ENCODE data around the gene PCLO. TPM values are rescaled to one million over a fixed set of nuclear protein-coding genes. Genes with fewer than 3 reads are reported as not detected.
"Not testable (repeated sequence)": the region's sequence is repeated elsewhere in the genome, so short reads cannot be mapped to it uniquely, and the experiment has no call there.

Gene PCLO
- total and polyA plus RNA-seq, 2 of the 4 experiments (the other 2 are of a cell fraction): under 0.01 to 0.05 TPM

GRCh38 chr7:83023817-83024665 lies 138.6 kb downstream of the PCLO start:
- H2AK9ac ChIP-seq (replicated peaks; ENCODE audit: low read depth, low read length, poor library complexity); CTCF ChIA-PET; H3K27me3 ChIP-seq (ENCODE audit: control insufficient read depth, insufficient read depth, low read length); H3K9ac ChIP-seq (ENCODE audit: low read depth, low read length); intact Hi-C loops (cut with micrococcal nuclease); H2BK5ac ChIP-seq (ENCODE audit: low read depth, low read length, poor library complexity, severe bottlenecking); H3K4ac ChIP-seq (ENCODE audit: low read depth, low read length); H3K4me3 ChIP-seq (ENCODE audit: insufficient read depth, low read depth, low read length); H3K27ac ChIP-seq (ENCODE audit: insufficient read depth, low read length); H3K23ac ChIP-seq (ENCODE audit: low read depth, low read length); dilution Hi-C loops (cut with HindIII; ENCODE audit: low sequenced_read_pairs, unreplicated experiment); H3K9me1 ChIP-seq (ENCODE audit: insufficient read depth, low read length); H4K91ac ChIP-seq (ENCODE audit: insufficient read depth, low read depth, low read length); BruUV-seq (replicated peaks); H3K14ac ChIP-seq (replicated peaks; ENCODE audit: low read depth, low read length); H4K5ac ChIP-seq (ENCODE audit: low read depth, low read length); H2BK15ac ChIP-seq (ENCODE audit: low read depth, low read length); H2BK20ac ChIP-seq (ENCODE audit: low read depth, low read length); ATAC-seq (ENCODE audit: low read depth); H2AK5ac ChIP-seq (ENCODE audit: low read depth, low read length); H3K4me1 ChIP-seq (ENCODE audit: control insufficient read depth, insufficient read depth, low read length); H3K4me2 ChIP-seq (ENCODE audit: low read depth, low read length); H2AFZ ChIP-seq (replicated peaks; ENCODE audit: low read length, poor library complexity); H3K79me1 ChIP-seq (ENCODE audit: low read depth in 1 of 2, low read length in 2 of 2); H3K36me3 ChIP-seq (ENCODE audit: control insufficient read depth, insufficient read depth, low read length); DNase-seq; POLR2A ChIA-PET (ENCODE audit: unreplicated experiment); H3K9me3 ChIP-seq (ENCODE audit: control insufficient read depth, insufficient read depth, low read length); in situ Hi-C loops (cut with MboI; ENCODE audit: low sequenced_read_pairs); H3K18ac ChIP-seq (ENCODE audit: low read depth, low read length); H4K8ac ChIP-seq (ENCODE audit: low read depth in 2 of 2, low read length in 2 of 2); H2BK120ac ChIP-seq (ENCODE audit: low read depth, low read length); H4K20me1 ChIP-seq (ENCODE audit: insufficient read depth, low read length); H3K56ac ChIP-seq (ENCODE audit: extremely low read depth, insufficient read depth, low read length): not testable (repeated sequence)
- WGBS, 2 experiments (ENCODE audit: extremely low coverage in 2 of 2, insufficient read length in 1 of 2): 89% methylated on average over 11 of the region's 31 CpGs; no CpG with 5 or more reads in 1 of the 2 experiments
